SK-N-SH (cell line): ENCODE results near the gene PHLPP2. TPM values are rescaled to one million over a fixed set of nuclear protein-coding genes. Genes with fewer than 3 reads are reported as not detected.

ENCODE experiments used
- CTCF ChIA-PET: fragments of 300-600, 350-600 bp; formaldehyde crosslinking; extraction: SDS; loops from one replicate; lab custom pipeline; 2021; lab: Yijun Ruan, JAX
- POLR2A ChIA-PET: fragments of 350-600 bp; sonication (Branson Sonifier 250); formaldehyde crosslinking; extraction: SDS; loops from one replicate; lab custom pipeline; 2020; ENCODE audit warnings: antibody characterized with exemption, inconsistent platforms; lab: Yijun Ruan, JAX
- DNase-seq: peaks from one replicate; pipeline ENCODE4 v3.0.0; 2012
- H2AFZ ChIP-seq: fragments of 200-600 bp; sonication (generic); 2 replicates; pipeline ENCODE4 v1.8.1; 2016; ENCODE audit warnings: antibody characterized with exemption, mild to moderate bottlenecking, low read depth
- H3F3A ChIP-seq: fragments of 200-600 bp; sonication (generic); replicated peaks from 2 replicates; pipeline ENCODE3; 2016; ENCODE audit warnings: antibody characterized with exemption, mild to moderate bottlenecking; ENCODE audit not compliant: insufficient read depth
- H3K27ac ChIP-seq, 2 experiments: fragments of 200-500 bp in 1 of 2; fragments of 200-600 bp in 1 of 2; sonication (Bioruptor generic) in 1 of 2; sonication (generic), shearing (Covaris generic) in 1 of 2; 2 replicates each; pipeline versions ENCODE4 v1.5.1 to v1.6.1; 2014 to 2016; ENCODE audit warnings: low read depth in 2 of 2, inconsistent platforms in 1 of 2, low read length in 1 of 2, mild to moderate bottlenecking in 1 of 2, mixed read lengths in 1 of 2
- H3K27me3 ChIP-seq: fragments of 200-600 bp; sonication (generic), shearing (Covaris generic); 2 replicates; pipeline ENCODE4 v1.6.1; 2016; ENCODE audit warnings: mixed run types; ENCODE audit not compliant: insufficient read depth
- H3K36me3 ChIP-seq, 2 experiments: fragments of 200-500 bp in 1 of 2; fragments of 200-600 bp in 1 of 2; sonication (Bioruptor generic) in 1 of 2; sonication (generic) in 1 of 2; replicated peaks in 1 of 2; 2 replicates each; pipeline versions ENCODE3 to v1.5.1; 2014 to 2016; ENCODE audit warnings: low read length in 1 of 2, mild to moderate bottlenecking in 1 of 2; ENCODE audit not compliant: insufficient read depth in 2 of 2, control insufficient read depth in 1 of 2
- H3K4me1 ChIP-seq, 2 experiments: fragments of 200-500 bp in 1 of 2; fragments of 200-600 bp in 1 of 2; sonication (Bioruptor generic) in 1 of 2; sonication (generic), shearing (Covaris generic) in 1 of 2; 2 replicates each; pipeline versions ENCODE4 v1.5.1 to v1.6.1; 2014 to 2016; ENCODE audit warnings: low read depth in 1 of 2, low read length in 1 of 2, mixed run types in 1 of 2; ENCODE audit not compliant: insufficient read depth in 2 of 2, control insufficient read depth in 1 of 2
- H3K4me2 ChIP-seq: fragments of 200-600 bp; sonication (generic), shearing (Covaris generic); 2 replicates; pipeline ENCODE4 v1.6.1; 2017; ENCODE audit warnings: mixed run types
- H3K4me3 ChIP-seq, 2 experiments: fragments of 200-500 bp in 1 of 2; fragments of 200-600 bp in 1 of 2; sonication (Bioruptor generic) in 1 of 2; sonication (generic), shearing (Covaris generic) in 1 of 2; 2 replicates each; pipeline versions ENCODE4 v1.5.1 to v1.8.1; 2014 to 2016; ENCODE audit warnings: low read depth in 2 of 2, inconsistent platforms in 1 of 2, low read length in 1 of 2, mild to moderate bottlenecking in 1 of 2, mixed read lengths in 1 of 2, moderate library complexity in 1 of 2
- H3K79me2 ChIP-seq: fragments of 200-600 bp; sonication (generic); 2 replicates; pipeline ENCODE4 v1.8.1; 2017; ENCODE audit warnings: mild to moderate bottlenecking; ENCODE audit not compliant: insufficient read depth
- H3K9ac ChIP-seq: fragments of 200-600 bp; sonication (generic); 2 replicates; pipeline ENCODE4 v1.6.1; 2017; ENCODE audit warnings: mixed run types
- H3K9me2 ChIP-seq: fragments of 200-600 bp; sonication (generic); 2 replicates; pipeline ENCODE4 v1.6.1; 2017; ENCODE audit warnings: mixed run types
- H3K9me3 ChIP-seq: fragments of 200-600 bp; sonication (generic); 2 replicates; pipeline ENCODE4 v1.6.1; 2017; ENCODE audit warnings: mixed run types, mild to moderate bottlenecking, moderate library complexity
- H4K20me1 ChIP-seq: fragments of 200-600 bp; sonication (generic); 2 replicates; pipeline ENCODE4 v1.6.1; 2017; ENCODE audit warnings: mild to moderate bottlenecking, mixed run types; ENCODE audit not compliant: insufficient read depth
- EP300 ChIP-seq, 2 experiments: IDR thresholded peaks; 2 replicates each; pipeline versions ENCODE4 v1.4.0 to v1.6.1; 2012; ENCODE audit warnings: borderline replicate concordance in 1 of 2, low read depth in 1 of 2, low read length in 1 of 2
- FOSL2 ChIP-seq: IDR thresholded peaks from 2 replicates; pipeline ENCODE4 v1.4.0; 2012; ENCODE audit warnings: low read depth, mild to moderate bottlenecking, moderate library complexity, borderline replicate concordance
- FOXM1 ChIP-seq: IDR thresholded peaks from 2 replicates; pipeline ENCODE4 v1.4.0; 2012; ENCODE audit warnings: low read depth, mild to moderate bottlenecking
- NFIC ChIP-seq: IDR thresholded peaks from 2 replicates; pipeline ENCODE4 v1.4.0; 2012; ENCODE audit warnings: borderline replicate concordance
- NRF1 ChIP-seq: IDR thresholded peaks from 2 replicates; pipeline ENCODE4 v1.6.1; 2012; ENCODE audit warnings: low read depth, mild to moderate bottlenecking, low read length
- PBX3 ChIP-seq: IDR thresholded peaks from 2 replicates; pipeline ENCODE4; 2012
- POLR2AphosphoS5 ChIP-seq: IDR thresholded peaks from 2 replicates; pipeline ENCODE4 v1.6.1; 2012; ENCODE audit warnings: low read depth, low read length
- RXRA ChIP-seq: IDR thresholded peaks from 2 replicates; pipeline ENCODE4 v1.4.0; 2012; ENCODE audit warnings: low read depth, mild to moderate bottlenecking, borderline replicate concordance
- TCF12 ChIP-seq: IDR thresholded peaks from 2 replicates; pipeline ENCODE4 v1.4.0; 2012
- TEAD4 ChIP-seq: IDR thresholded peaks from 2 replicates; pipeline ENCODE4 v1.4.0; 2012; ENCODE audit warnings: mild to moderate bottlenecking, borderline replicate concordance; ENCODE audit not compliant: insufficient read depth
- WGBS: methylation state at CpG from one replicate; pipeline ENCODE4 v1.1.6; 2017; ENCODE audit warnings: low lambda C conversion rate; 5-methylcytosine and 5-hydroxymethylcytosine counted together
- polyA plus RNA-seq, 3 experiments: library from polyadenylated mRNA; depleted of rRNA; stranded (reverse); fragments of >200 nt; gene quantifications; 2 replicates each; pipeline ENCODE4 v1.2.3, GENCODE V29; 2012
- TF ChIP-seq, protein P1 (sequence below): IDR thresholded peaks from 2 replicates; pipeline ENCODE4 v1.6.1; 2012; ENCODE audit warnings: mild to moderate bottlenecking, low read depth, low read length, moderate library complexity

The PHLPP2 gene
- polyA plus RNA-seq, 1 of the 3 experiments (the other 2 are of a cell fraction) = 5.5 TPM

- H4K20me1 ChIP-seq = no peaks in the 10 kb centered on the region
- no peak overlapping the region for H3K9ac ChIP-seq
- no peaks in the 10 kb centered on the region for H3K9me3 ChIP-seq
- no peak overlapping the region for H3K4me2 ChIP-seq
- ChIA-PET CTCF (no interaction called here), POLR2A (no interaction called here)
- no peaks in the 10 kb centered on the region for H3K9me2 ChIP-seq
- no peak for TF ChIP-seq EP300 (IDR thresholded peaks at IDR 0.05; ENCODE audit: borderline replicate concordance in 1 of 2, low read depth in 1 of 2, low read length in 1 of 2)
- TF ChIP-seq PBX3 = no peak
- no peak for TF ChIP-seq NRF1
- no peak for TF ChIP-seq FOSL2
- no peak for TF ChIP-seq RXRA
- peaks cover 36% of the 10 kb centered on the region in 2 experiments for H3K36me3 ChIP-seq
- H2AFZ ChIP-seq = no peak overlapping the region
- peaks cover 0 to 3% of the 10 kb centered on the region in 2 experiments; a peak in 1 of 4 replicates for H3K4me1 ChIP-seq
- H3K27me3 ChIP-seq = no peaks in the 10 kb centered on the region
- H3K4me3 ChIP-seq = no peak overlapping the region
- 93% methylated on average over 8 of the region's 8 CpGs for WGBS
- no peak for DNase-seq
- peaks cover 20% of the 10 kb centered on the region for H3F3A ChIP-seq
- H3K27ac ChIP-seq = no peak overlapping the region
- peaks cover 3% of the 10 kb centered on the region; the same call in 1 of the 2 replicates for H3K79me2 ChIP-seq
Measured at GRCh38 chr16:71727551-71728324, 3.2 kb upstream of the PHLPP2 start.

- no peaks in the 10 kb centered on the region for H3K27me3 ChIP-seq
- ChIA-PET CTCF (no interaction called here), POLR2A (no interaction called here)
- WGBS = 93% methylated on average over 4 of the region's 4 CpGs
- peaks cover 28% of the 10 kb centered on the region for H3F3A ChIP-seq
- no peaks in the 10 kb centered on the region for H3K9me2 ChIP-seq
- DNase-seq = no peak
- no peak overlapping the region for H3K9ac ChIP-seq
- no peaks in the 10 kb centered on the region for H3K9me3 ChIP-seq
- no peak overlapping the region for H2AFZ ChIP-seq
- no peak overlapping the region for H3K4me3 ChIP-seq
- H3K4me1 ChIP-seq = peaks cover 6 to 8% of the 10 kb centered on the region in 2 experiments; a peak in 2 of 4 replicates
- TF ChIP-seq NFIC (no peak), POLR2AphosphoS5 (no peak), NRF1 (no peak), FOSL2 (no peak), FOXM1 (no peak), TEAD4 (no peak), TCF12 (no peak)
- TF ChIP-seq, protein P1, sequence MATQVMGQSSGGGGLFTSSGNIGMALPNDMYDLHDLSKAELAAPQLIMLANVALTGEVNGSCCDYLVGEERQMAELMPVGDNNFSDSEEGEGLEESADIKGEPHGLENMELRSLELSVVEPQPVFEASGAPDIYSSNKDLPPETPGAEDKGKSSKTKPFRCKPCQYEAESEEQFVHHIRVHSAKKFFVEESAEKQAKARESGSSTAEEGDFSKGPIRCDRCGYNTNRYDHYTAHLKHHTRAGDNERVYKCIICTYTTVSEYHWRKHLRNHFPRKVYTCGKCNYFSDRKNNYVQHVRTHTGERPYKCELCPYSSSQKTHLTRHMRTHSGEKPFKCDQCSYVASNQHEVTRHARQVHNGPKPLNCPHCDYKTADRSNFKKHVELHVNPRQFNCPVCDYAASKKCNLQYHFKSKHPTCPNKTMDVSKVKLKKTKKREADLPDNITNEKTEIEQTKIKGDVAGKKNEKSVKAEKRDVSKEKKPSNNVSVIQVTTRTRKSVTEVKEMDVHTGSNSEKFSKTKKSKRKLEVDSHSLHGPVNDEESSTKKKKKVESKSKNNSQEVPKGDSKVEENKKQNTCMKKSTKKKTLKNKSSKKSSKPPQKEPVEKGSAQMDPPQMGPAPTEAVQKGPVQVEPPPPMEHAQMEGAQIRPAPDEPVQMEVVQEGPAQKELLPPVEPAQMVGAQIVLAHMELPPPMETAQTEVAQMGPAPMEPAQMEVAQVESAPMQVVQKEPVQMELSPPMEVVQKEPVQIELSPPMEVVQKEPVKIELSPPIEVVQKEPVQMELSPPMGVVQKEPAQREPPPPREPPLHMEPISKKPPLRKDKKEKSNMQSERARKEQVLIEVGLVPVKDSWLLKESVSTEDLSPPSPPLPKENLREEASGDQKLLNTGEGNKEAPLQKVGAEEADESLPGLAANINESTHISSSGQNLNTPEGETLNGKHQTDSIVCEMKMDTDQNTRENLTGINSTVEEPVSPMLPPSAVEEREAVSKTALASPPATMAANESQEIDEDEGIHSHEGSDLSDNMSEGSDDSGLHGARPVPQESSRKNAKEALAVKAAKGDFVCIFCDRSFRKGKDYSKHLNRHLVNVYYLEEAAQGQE = no peak
- H3K4me2 ChIP-seq = no peak overlapping the region
- H4K20me1 ChIP-seq = peaks cover 8% of the 10 kb centered on the region
- peaks cover 13% of the 10 kb centered on the region for H3K79me2 ChIP-seq
- no peak overlapping the region for H3K27ac ChIP-seq
- peaks cover 25 to 27% of the 10 kb centered on the region in 2 experiments for H3K36me3 ChIP-seq
Measured at GRCh38 chr16:71726476-71727315, 2.2 kb upstream of the PHLPP2 start.
